Stomach (tissue), 9 donors: ENCODE data around the gene NOA1. TPM values are rescaled to one million over a fixed set of nuclear protein-coding genes. Genes with fewer than 3 reads are reported as not detected.
"Not testable (repeated sequence)": the region's sequence is repeated elsewhere in the genome, so short reads cannot be mapped to it uniquely, and the experiment has no call there.

Source experiments
- DNase-seq, 2 donors: peaks; one replicate each; pipeline versions ENCODE4 v3.0.0 to v3.0.0-alpha.2; 2013 to 2019
- H3K27ac ChIP-seq, 5 donors: fragments of 200-600 bp in 4 of 5; sonication (generic) in 4 of 5; one replicate each; pipeline ENCODE4 v1.5.1; 2013 to 2019; ENCODE audit warnings: mild to moderate bottlenecking in 1 of 5, moderate library complexity in 1 of 5
- H3K27me3 ChIP-seq, 3 donors: fragments of 200-600 bp; sonication (generic); one replicate each; pipeline ENCODE4 v1.5.1; 2017 to 2019; ENCODE audit warnings: mixed run types in 1 of 3
- H3K36me3 ChIP-seq, 4 donors: fragments of 200-600 bp; sonication (generic); 1 replicate in 3 of 4; 2 replicates in 1 of 4; pipeline ENCODE4 v1.5.1; 2016 to 2019
- H3K4me1 ChIP-seq, 4 donors: fragments of 200-600 bp; sonication (generic); one replicate each; pipeline ENCODE4 v1.5.1; 2016 to 2019
- H3K4me3 ChIP-seq, 4 donors: fragments of 200-600 bp; sonication (generic) in 3 of 4; one replicate each; pipeline ENCODE4 v1.5.1; 2016 to 2019; ENCODE audit warnings: mild to moderate bottlenecking in 1 of 4
- H3K9me3 ChIP-seq, 4 donors: fragments of 200-600 bp; sonication (generic); one replicate each; pipeline ENCODE4 v1.5.1; 2016 to 2019
- EP300 ChIP-seq: sonication (generic); formaldehyde crosslinking; IDR thresholded peaks from one replicate; pipeline ENCODE4 v1.6.1; 2017; ENCODE audit warnings: antibody characterized with exemption
- POLR2A ChIP-seq, 4 donors: fragments of 450-650 bp; IDR thresholded peaks; one replicate each; pipeline ENCODE4 v1.6.1; 2016; ENCODE audit warnings: antibody characterized with exemption in 4 of 4, control low read depth in 2 of 4, mild to moderate bottlenecking in 1 of 4, moderate library complexity in 1 of 4
- POLR2AphosphoS5 ChIP-seq, 3 donors: sonication (generic); formaldehyde crosslinking; IDR thresholded peaks; one replicate each; pipeline ENCODE4 v1.6.1; 2016; ENCODE audit warnings: antibody characterized with exemption in 3 of 3
- WGBS, 5 donors: extraction: QIAGEN DNeasy Blood & Tissue Kit in 3 of 5; methylation state at CpG; one replicate each; pipeline versions ENCODE4 v1.1.5 to v1.1.7; 2013 to 2018; 5-methylcytosine and 5-hydroxymethylcytosine counted together
- intact Hi-C: fragments of 100-400 bp; cut with DNase I; formaldehyde crosslinking; loops from one replicate; pipeline ENCODE4 v1.15.1; 2023; ENCODE audit warnings: low total_unique reads
- polyA plus RNA-seq, 3 donors: library from polyadenylated mRNA; stranded (reverse); fragments of 200-250 nt; gene quantifications; one replicate each; pipeline ENCODE4 v1.2.3, GENCODE V29; 2013
- total RNA-seq, 5 donors: library from RNA; depleted of rRNA; stranded (reverse); fragments of >200 nt; gene quantifications; one replicate each; pipeline versions ENCODE4 v1.1.0 to v1.2.3, GENCODE V29; 2014 to 2016
- TF ChIP-seq, protein P1 (sequence below), 7 experiments: fragments of 450-650 bp in 4 of 7; fragments of 200-600 bp in 3 of 7; sonication (generic) in 3 of 7; IDR thresholded peaks; one replicate each; pipeline ENCODE4 v1.5.1; 2016 to 2019; ENCODE audit warnings: antibody characterized with exemption in 7 of 7, control low read depth in 2 of 7, mild to moderate bottlenecking in 1 of 7
- donor health status: healthy with polysubstance abuse.
- donor health status: Bipolar disorder and iron deficiency.
- donor health status: healthy.

NOA1 gene
- total and polyA plus RNA-seq, 8 donors = 1.2 to 81.7 (median 12.8) TPM

GRCh38 chr4:56940971-56941370, 36.4 kb downstream of the NOA1 start:
- Histone ChIP-seq H3K27me3 (no peaks in the 10 kb centered on the region), H3K4me3 (no peak overlapping the region), H3K9me3 (no peaks in the 10 kb centered on the region), H3K36me3 (peaks cover 0 to 40% (median 30%) of the 10 kb centered on the region in 4 donors), H3K27ac (no peak overlapping the region), H3K4me1 (no peaks in the 10 kb centered on the region)
- intact Hi-C loops = no loop called here
- TF ChIP-seq POLR2AphosphoS5 (IDR thresholded peaks at IDR 0.05) (no peak), POLR2A (IDR thresholded peaks at IDR 0.05) (no peak), EP300 (no peak)
- TF ChIP-seq, protein P1, sequence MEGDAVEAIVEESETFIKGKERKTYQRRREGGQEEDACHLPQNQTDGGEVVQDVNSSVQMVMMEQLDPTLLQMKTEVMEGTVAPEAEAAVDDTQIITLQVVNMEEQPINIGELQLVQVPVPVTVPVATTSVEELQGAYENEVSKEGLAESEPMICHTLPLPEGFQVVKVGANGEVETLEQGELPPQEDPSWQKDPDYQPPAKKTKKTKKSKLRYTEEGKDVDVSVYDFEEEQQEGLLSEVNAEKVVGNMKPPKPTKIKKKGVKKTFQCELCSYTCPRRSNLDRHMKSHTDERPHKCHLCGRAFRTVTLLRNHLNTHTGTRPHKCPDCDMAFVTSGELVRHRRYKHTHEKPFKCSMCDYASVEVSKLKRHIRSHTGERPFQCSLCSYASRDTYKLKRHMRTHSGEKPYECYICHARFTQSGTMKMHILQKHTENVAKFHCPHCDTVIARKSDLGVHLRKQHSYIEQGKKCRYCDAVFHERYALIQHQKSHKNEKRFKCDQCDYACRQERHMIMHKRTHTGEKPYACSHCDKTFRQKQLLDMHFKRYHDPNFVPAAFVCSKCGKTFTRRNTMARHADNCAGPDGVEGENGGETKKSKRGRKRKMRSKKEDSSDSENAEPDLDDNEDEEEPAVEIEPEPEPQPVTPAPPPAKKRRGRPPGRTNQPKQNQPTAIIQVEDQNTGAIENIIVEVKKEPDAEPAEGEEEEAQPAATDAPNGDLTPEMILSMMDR (IDR thresholded peaks at IDR 0.05) = no peak
- no peak for DNase-seq

GRCh38 chr4:56940403-56940802, 37.0 kb downstream of the NOA1 start:
- intact Hi-C loops = no loop called here
- peaks cover 0 to 40% (median 30%) of the 10 kb centered on the region in 4 donors for H3K36me3 ChIP-seq
- no peak for DNase-seq
- WGBS, 5 donors = 94 to 98% (median 97%) methylated on average over 12 of the region's 12 CpGs
- H3K27ac ChIP-seq = no peak overlapping the region
- no peaks in the 10 kb centered on the region for H3K9me3 ChIP-seq
- H3K4me1 ChIP-seq = no peaks in the 10 kb centered on the region
- no peak overlapping the region for H3K4me3 ChIP-seq
- TF ChIP-seq EP300 (no peak), POLR2A (IDR thresholded peaks at IDR 0.05) (no peak), POLR2AphosphoS5 (IDR thresholded peaks at IDR 0.05) (no peak)
- TF ChIP-seq, protein P1 (IDR thresholded peaks at IDR 0.05) = no peak
- no peaks in the 10 kb centered on the region for H3K27me3 ChIP-seq

DNA sequence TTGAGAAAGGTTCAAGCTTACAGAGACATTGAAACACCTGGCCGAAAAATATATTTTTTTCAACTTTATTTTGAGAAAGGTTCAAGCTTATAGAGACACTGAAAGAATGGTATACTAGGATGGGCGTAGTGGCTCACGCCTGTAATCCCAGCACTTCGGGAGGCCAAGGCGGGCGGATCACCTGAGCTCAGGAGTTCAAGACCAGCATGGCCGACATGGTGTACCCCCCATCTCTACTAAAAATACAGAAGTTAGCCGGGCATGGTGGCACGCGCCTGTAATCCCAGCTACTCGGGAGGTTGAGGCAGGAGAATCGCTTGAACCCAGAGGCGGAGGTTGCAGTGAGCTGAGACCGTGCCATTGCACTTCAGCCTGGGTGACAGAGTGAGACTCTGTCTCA, 37.6 kb downstream of the NOA1 start:
- H3K9me3 ChIP-seq, DNase-seq, H3K4me3 ChIP-seq, H3K27ac ChIP-seq, H3K27me3 ChIP-seq, H3K4me1 ChIP-seq, intact Hi-C loops: not testable (repeated sequence)
- WGBS, 5 donors = 95 to 100% (median 98%) methylated on average over 14 of the region's 14 CpGs
- peaks cover 0 to 40% (median 30%) of the 10 kb centered on the region in 4 donors for H3K36me3 ChIP-seq

DNA sequence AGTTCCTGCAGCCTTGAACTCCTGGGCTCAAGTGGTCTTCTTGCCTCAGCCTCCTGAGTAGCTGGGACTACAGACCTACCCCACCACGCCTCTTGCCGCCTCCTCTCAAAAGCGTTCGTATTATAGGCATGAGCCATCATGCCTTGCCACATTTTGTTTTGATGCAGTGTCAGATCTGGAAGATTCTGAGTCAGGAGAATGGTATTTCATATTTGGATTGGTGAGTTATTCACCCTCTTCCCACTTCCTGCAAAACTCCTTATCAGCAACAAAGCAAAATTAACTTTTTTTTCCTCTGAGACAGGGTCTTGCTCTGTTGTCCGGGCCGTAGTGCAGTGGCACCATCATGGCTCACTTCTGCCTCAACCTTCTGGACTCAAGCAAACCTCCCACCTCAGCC, 40.1 kb downstream of the NOA1 start:
- Histone ChIP-seq H3K4me1 (peaks cover 0 to 5% (median 0%) of the 10 kb centered on the region in 4 donors), H3K27me3 (no peaks in the 10 kb centered on the region), H3K9me3 (no peaks in the 10 kb centered on the region), H3K4me3 (no peak overlapping the region), H3K27ac (no peak overlapping the region), H3K36me3 (peaks cover 0 to 40% (median 32%) of the 10 kb centered on the region in 4 donors)
- intact Hi-C loops = no loop called here
- DNase-seq = no peak
- 87 to 94% (median 88%) methylated on average over 6 of the region's 6 CpGs for WGBS, 5 donors
- no peak for TF ChIP-seq EP300
- TF ChIP-seq POLR2AphosphoS5 (IDR thresholded peaks at IDR 0.05) = no peak
- TF ChIP-seq, protein P1 (IDR thresholded peaks at IDR 0.05) = no peak
- no peak for TF ChIP-seq POLR2A (IDR thresholded peaks at IDR 0.05)

DNA sequence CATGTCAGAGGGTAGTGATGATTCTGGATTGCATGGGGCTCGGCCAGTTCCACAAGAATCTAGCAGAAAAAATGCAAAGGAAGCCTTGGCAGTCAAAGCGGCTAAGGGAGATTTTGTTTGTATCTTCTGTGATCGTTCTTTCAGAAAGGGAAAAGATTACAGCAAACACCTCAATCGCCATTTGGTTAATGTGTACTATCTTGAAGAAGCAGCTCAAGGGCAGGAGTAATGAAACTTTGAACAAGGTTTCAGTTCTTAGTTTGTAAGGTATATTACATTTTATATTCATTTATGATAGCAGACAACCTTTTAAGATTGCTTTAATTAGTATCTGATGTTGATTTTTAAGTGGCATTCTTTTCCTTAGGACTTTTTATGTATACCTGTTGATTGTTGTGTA, 45.5 kb downstream of the NOA1 start:
- 63 to 89% (median 81%) methylated on average over 4 of the region's 4 CpGs for WGBS, 5 donors
- Histone ChIP-seq H3K9me3 (no peaks in the 10 kb centered on the region), H3K4me3 (no peak overlapping the region), H3K27me3 (no peaks in the 10 kb centered on the region), H3K4me1 (peaks cover 0 to 12% (median 1%) of the 10 kb centered on the region in 4 donors), H3K36me3 (peaks cover 12 to 50% (median 41%) of the 10 kb centered on the region in 4 donors), H3K27ac (no peak overlapping the region)
- TF ChIP-seq POLR2AphosphoS5 (IDR thresholded peaks at IDR 0.05) (no peak), EP300 (no peak), POLR2A (IDR thresholded peaks at IDR 0.05) (no peak)
- TF ChIP-seq, protein P1 (IDR thresholded peaks at IDR 0.05) = no peak
- no peak for DNase-seq
- intact Hi-C loops = no loop called here
